Psoas muscle (tissue), 8 donors: ENCODE results near the gene ATOH7. TPM values are rescaled to one million over a fixed set of nuclear protein-coding genes. Genes with fewer than 3 reads are reported as not detected.

Experiments used
- ATAC-seq, 4 donors: fragments of 200-7000 bp; cut with Tn5 transposase; one replicate each; pipeline ENCODE4 v1.9.1; 2020; ENCODE audit warnings: moderate library complexity in 3 of 4, mild to moderate bottlenecking in 2 of 4
- DNase-seq, 2 donors: peaks; one replicate each; pipeline ENCODE4 v3.0.0-alpha.2; 2020
- H3K27ac ChIP-seq: fragments of 200-600 bp; one replicate; pipeline ENCODE4 v1.8.0; 2022
- H3K27me3 ChIP-seq, 3 donors: fragments of 200-600 bp in 1 of 3; one replicate each; pipeline versions ENCODE4 v1.6.1 to v1.8.0; 2013 to 2022; ENCODE audit warnings: low read length in 2 of 3, mild to moderate bottlenecking in 2 of 3, moderate library complexity in 1 of 3; ENCODE audit not compliant: insufficient read depth in 3 of 3
- H3K36me3 ChIP-seq, 2 donors: fragments of 200-600 bp in 1 of 2; one replicate each; pipeline versions ENCODE4 v1.6.1 to v1.8.0; 2013 to 2022; ENCODE audit warnings: low read depth in 1 of 2, mild to moderate bottlenecking in 1 of 2, moderate library complexity in 1 of 2; ENCODE audit not compliant: insufficient read depth in 1 of 2
- H3K4me1 ChIP-seq: fragments of 200-600 bp; one replicate; pipeline ENCODE4 v1.8.0; 2022
- H3K4me3 ChIP-seq: fragments of 200-600 bp; one replicate; pipeline ENCODE4 v1.8.0; 2022; ENCODE audit warnings: mild to moderate bottlenecking
- H3K9me3 ChIP-seq: fragments of 200-600 bp; one replicate; pipeline ENCODE4 v1.8.0; 2022
- WGBS, 3 donors: extraction: QIAGEN DNeasy Blood & Tissue Kit; methylation state at CpG; one replicate each; pipeline versions ENCODE4 v1.1.6 to v1.1.7; 2013; 5-methylcytosine and 5-hydroxymethylcytosine counted together
- intact Hi-C, 2 donors: fragments of 100-400 bp; cut with DNase I; formaldehyde crosslinking; loops; one replicate each; pipeline versions ENCODE4 v1.11.0 to v1.14.2; 2022
- polyA plus RNA-seq, 3 donors: library from polyadenylated mRNA; stranded (reverse); fragments of 200-250 nt; gene quantifications; one replicate each; pipeline ENCODE4 v1.2.3, GENCODE V29; 2013
- total RNA-seq, 4 donors: library from RNA; stranded (reverse); fragmentation: NEBNext Ultra II Directional in 2 of 4; extraction: Animal tissue kit (Norgen Biotek cat#: 25700) in 2 of 4; gene quantifications; one replicate each; pipeline versions ENCODE4 v1.2.1 to v1.2.4, GENCODE V29; 2021 to 2023
- TF ChIP-seq, protein P1 (sequence below): fragments of 200-600 bp; IDR thresholded peaks from one replicate; pipeline ENCODE4 v1.8.0; 2022; ENCODE audit warnings: antibody characterized with exemption
- donor health status: healthy with polysubstance abuse.
- donor health status: DM: no; HTN: no; CAD: no; lungs with moderate emphysema.
- donor health status: Bipolar disorder and iron deficiency.
- donor health status: healthy.
- donor health status: DM: yes; HTN: yes; CAD: no.
- donor health status: DM: no; HTN: no; CAD: no.
- donor health status: DM: no; HTN: no; CAD: no.
- donor health status: DM: yes; HTN: yes; CAD: no.

ATOH7 gene
- total and polyA plus RNA-seq, 7 donors: 0.17 TPM; not detected in 6

DNA sequence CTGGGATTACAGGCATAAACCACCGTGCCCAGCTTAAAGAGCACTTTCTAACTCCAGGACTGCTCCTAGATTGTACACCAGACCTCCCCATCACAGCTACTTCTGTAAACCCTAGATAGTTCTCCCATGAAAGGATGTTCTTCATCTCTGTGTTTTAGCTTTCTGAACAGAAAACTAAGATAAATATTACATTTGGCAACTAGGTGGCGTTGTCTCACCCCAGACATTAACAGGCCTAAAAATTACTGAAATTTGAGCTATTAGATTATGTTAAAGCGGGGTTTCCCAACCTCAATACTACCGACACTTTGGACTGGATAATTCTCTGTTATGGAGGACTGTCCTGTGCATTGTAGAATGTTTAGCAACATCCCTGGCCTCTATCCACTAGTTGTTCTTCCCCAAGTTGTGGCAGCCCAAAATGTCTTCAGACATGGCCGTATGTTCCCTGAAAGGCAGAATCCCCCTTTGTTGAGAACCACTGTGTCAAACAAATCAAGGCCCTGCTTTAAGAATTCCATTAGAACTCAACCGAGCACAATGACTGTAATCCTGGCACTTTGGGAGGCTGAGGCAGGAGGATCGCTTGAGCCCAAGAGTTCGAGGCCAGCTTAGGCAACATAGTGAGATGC, 19.1 kb downstream of the ATOH7 start:
- TF ChIP-seq, protein P1, sequence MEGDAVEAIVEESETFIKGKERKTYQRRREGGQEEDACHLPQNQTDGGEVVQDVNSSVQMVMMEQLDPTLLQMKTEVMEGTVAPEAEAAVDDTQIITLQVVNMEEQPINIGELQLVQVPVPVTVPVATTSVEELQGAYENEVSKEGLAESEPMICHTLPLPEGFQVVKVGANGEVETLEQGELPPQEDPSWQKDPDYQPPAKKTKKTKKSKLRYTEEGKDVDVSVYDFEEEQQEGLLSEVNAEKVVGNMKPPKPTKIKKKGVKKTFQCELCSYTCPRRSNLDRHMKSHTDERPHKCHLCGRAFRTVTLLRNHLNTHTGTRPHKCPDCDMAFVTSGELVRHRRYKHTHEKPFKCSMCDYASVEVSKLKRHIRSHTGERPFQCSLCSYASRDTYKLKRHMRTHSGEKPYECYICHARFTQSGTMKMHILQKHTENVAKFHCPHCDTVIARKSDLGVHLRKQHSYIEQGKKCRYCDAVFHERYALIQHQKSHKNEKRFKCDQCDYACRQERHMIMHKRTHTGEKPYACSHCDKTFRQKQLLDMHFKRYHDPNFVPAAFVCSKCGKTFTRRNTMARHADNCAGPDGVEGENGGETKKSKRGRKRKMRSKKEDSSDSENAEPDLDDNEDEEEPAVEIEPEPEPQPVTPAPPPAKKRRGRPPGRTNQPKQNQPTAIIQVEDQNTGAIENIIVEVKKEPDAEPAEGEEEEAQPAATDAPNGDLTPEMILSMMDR: peak; percentile 45
- WGBS, 3 donors: 66 to 67% (median 67%) methylated on average over 8 of the region's 8 CpGs
- intact Hi-C loops: loop anchor here in 1 of 2 donors (5.0 kb wide), 1 partner anchor 89 kb away; no protein-coding TSS in a partner anchor
- DNase-seq: no peak
- peaks cover 8% of the 10 kb centered on the region for H3K4me1 ChIP-seq
- H3K9me3 ChIP-seq: no peaks in the 10 kb centered on the region
- H3K27ac ChIP-seq: no peak overlapping the region
- ATAC-seq: no peak
- H3K27me3 ChIP-seq: no peaks in the 10 kb centered on the region
- H3K4me3 ChIP-seq: no peak overlapping the region
- peaks cover 4 to 96% of the 10 kb centered on the region in 2 donors for H3K36me3 ChIP-seq

DNA sequence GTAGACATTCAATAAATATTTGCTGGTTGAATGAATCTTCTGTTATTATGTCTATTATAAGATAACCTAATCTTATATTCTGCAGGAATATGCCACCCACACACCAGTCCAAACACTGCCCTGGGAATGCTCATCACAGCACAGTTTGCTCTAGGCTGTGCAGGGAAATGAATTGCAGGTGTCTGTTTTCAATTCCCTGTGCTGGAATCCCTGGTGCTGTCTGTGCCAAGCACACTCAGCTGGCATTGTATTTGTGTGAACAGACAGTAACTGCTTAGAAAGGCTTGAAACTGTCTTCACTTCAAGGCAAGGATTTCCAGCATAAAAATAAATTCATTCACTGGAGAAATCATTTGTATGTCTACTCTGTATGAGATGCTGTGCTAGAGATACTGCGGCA, 20.2 kb downstream of the ATOH7 start:
- H3K27ac ChIP-seq: no peak overlapping the region
- WGBS, 3 donors: 81 to 94% (median 88%) methylated on average over 1 of the region's 1 CpG
- TF ChIP-seq, protein P1: no peak
- peaks cover 7 to 99% of the 10 kb centered on the region in 2 donors for H3K36me3 ChIP-seq
- peaks cover 8% of the 10 kb centered on the region for H3K4me1 ChIP-seq
- no peaks in the 10 kb centered on the region for H3K9me3 ChIP-seq
- H3K27me3 ChIP-seq: no peaks in the 10 kb centered on the region
- intact Hi-C loops: loop anchor here in 1 of 2 donors (5.0 kb wide), 1 partner anchor 91 kb away; no protein-coding TSS in a partner anchor
- ATAC-seq: peak in 2 of 4 donors; percentile 31 to 43
- no peak for DNase-seq
- no peak overlapping the region for H3K4me3 ChIP-seq

DNA sequence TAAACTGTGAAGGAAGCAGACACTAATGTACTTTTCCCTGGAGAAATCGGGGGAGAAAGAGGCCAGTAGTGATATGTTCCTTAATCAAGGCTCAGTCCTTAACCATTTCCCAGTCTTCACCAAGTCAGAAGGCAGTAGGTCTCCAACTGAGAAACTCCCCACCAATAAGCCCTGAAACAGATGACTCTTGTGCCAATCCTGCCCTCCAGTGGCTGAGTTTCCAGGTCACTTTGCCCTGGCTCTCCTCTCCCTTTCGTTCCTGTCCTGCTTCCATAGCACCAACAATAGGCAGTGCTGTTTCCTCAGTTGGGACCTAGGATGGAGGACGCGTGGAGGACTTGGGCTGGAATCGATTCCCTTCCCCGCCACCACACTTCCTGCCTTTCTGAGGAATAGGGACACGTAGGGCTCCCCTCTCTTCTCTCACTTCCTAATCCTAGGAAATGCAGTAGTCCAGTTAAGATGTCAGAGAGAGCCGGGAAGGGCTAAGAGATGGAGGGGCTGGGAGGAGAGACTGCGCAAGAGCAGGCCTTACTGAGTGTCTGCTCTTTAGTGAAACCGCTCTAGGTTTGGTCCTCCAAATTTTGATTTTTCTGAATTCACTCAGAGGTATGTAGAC, 23.4 kb downstream of the ATOH7 start:
- H3K36me3 ChIP-seq: peaks cover 11 to 100% of the 10 kb centered on the region in 2 donors
- H3K4me3 ChIP-seq: no peak overlapping the region
- intact Hi-C loops: no loop called here
- H3K27ac ChIP-seq: no peak overlapping the region
- 52 to 62% (median 62%) methylated on average over 10 of the region's 10 CpGs for WGBS, 3 donors
- no peaks in the 10 kb centered on the region for H3K9me3 ChIP-seq
- TF ChIP-seq, protein P1: peak; percentile 13
- H3K27me3 ChIP-seq: no peaks in the 10 kb centered on the region
- ATAC-seq (peak in 2 of 4 donors; percentile 14 to 15), DNase-seq (no peak)
- H3K4me1 ChIP-seq: peaks cover 8% of the 10 kb centered on the region

DNA sequence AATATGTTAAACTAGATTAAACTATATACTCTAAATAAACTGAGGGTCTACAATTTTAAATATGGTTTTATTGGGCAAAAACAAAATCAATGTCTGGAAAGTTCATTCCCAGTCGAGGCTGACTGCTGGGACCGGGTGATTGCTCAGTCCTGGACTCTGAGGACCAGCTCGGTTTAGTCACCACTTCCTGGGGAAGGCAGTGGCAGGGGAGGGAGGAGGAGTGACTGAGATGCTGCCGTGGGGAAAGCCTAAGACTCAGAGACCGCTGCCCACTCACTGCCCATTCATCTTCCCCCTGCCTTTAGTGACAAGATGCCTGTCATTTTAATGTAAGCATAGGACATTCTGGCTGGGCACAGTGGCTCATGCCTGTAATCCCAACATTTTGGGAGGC, 29.0 kb downstream of the ATOH7 start:
- H3K27me3 ChIP-seq: no peaks in the 10 kb centered on the region
- no peak for DNase-seq
- no peaks in the 10 kb centered on the region for H3K9me3 ChIP-seq
- H3K4me3 ChIP-seq: no peak overlapping the region
- ATAC-seq: peak; percentile 33 to 59 (median 40)
- H3K36me3 ChIP-seq: peaks cover 7 to 99% of the 10 kb centered on the region in 2 donors
- intact Hi-C loops: no loop called here
- TF ChIP-seq, protein P1: no peak
- no peaks in the 10 kb centered on the region for H3K4me1 ChIP-seq
- no peak overlapping the region for H3K27ac ChIP-seq
- 30 to 44% (median 42%) methylated on average over 5 of the region's 5 CpGs for WGBS, 3 donors
